Cortex of kidney (tissue), 1 donor: ENCODE measurements around the gene SPRR2D.
"Not testable (repeated sequence)": the region's sequence is repeated elsewhere in the genome, so short reads cannot be mapped to it uniquely, and the experiment has no call there.

Source experiments
- DNase-seq: peaks from one replicate; lab custom pipeline; 2025; lab: John Stamatoyannopoulos, UW

Gene SPRR2D

DNA sequence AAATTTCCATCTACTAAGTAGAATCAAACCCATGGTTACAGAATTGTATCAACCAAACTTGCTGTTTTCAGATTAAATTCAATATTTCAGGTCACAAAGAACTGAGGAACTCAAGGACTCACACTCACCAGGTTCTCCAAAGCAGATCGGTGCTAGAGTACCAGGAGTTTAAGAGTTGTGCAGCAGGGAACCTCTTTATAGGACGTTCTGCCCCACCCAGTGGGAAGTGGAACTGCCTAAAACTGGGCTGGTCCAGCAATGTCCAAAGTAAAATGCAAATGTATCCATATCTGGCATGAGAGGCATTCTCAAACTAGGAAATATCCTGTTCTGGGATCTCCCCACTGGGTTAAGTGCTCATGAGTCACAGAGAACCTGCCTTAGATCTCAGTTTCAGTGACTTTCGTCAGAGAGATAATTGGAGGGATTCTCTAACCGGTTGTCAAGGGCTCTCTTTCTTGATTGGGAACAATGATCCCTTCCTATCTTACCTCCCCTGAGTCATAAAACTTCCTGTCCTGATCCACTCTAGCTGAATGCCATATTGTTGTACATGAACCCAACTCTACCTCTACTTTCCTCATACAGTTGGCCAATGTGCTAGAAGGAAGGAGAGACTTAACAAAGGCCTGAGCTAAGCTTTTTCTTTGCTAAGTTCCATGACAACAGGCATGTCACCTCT, at the start of gene SPRR2D:
Gene SPRR2D, minus strand, starts transcription at position 171 of the 682 bp plus-strand sequence. CDS start 774 bp downstream, outside the sequence.
- DNase-seq: no peak

DNA sequence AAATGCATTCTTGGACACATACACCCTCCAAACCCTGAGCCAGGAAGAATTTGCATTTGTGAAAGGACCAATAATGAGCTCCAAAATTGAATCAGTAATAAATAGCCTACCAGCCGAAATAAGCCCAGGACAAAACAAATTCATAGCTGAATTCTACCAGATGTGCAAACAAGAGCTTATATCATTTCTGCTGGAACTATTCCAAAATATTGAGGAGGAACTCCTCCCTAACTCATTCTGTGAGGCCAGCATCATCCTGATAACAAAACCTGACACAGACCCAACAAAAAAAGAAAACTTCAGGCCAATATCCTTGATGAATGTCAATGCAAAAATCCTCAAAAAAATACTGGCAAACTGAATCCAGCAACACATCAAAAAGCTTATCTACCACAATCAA, 46.7 kb upstream of the SPRR2D start:
- DNase-seq: no peak

- DNase-seq: no peak
Observed at GRCh38 chr1:153081736-153082135, 40.8 kb upstream of the SPRR2D start.

GRCh38 chr1:153072806-153073726, 32.1 kb upstream of the SPRR2D start:
- DNase-seq: no peak

DNA sequence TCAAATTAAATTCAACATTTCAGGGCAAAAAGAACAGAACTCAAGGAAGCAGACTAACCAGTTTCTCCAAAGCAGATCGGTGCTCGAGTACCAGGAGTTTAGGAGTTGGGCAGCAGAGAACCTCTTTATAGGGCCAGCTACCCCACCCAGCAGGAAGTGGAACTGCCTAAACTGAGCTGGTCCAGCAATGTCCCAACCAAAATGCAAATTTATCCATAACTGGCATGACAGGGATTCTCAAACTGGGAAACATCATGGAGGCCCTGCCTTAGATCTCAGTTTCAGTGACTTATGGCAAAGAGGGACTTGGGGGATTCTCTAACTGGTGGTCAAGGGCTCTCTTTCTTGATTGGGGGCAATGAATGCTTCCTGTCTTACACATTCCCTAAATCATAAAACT, 30.6 kb upstream of the SPRR2D start, which contains the start of gene SPRR2B:
Gene SPRR2B, minus strand, starts transcription at position 101 of the 400 bp plus-strand sequence. CDS start 772 bp downstream, outside the sequence.
- DNase-seq: no peak

DNA sequence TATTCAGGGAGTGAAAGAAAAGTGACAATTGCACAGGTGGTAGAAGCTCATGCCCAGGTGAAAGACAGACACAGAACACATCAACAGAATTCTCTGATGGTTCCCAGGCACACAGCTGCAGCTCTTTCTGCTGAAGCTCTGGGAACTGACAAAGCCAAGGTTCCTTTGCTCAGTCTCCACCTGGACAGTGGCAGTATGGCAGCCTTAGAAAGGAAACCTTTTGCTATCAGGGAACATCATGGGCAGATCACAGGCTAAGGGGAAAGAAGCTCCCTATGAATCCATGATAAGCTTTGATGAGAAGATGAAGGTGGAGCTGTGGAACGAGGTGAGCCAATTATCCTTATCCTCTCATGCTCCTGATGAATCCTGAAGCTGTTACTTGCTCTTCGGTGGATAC, 29.3 kb upstream of the SPRR2D start:
- no peak for DNase-seq

DNA sequence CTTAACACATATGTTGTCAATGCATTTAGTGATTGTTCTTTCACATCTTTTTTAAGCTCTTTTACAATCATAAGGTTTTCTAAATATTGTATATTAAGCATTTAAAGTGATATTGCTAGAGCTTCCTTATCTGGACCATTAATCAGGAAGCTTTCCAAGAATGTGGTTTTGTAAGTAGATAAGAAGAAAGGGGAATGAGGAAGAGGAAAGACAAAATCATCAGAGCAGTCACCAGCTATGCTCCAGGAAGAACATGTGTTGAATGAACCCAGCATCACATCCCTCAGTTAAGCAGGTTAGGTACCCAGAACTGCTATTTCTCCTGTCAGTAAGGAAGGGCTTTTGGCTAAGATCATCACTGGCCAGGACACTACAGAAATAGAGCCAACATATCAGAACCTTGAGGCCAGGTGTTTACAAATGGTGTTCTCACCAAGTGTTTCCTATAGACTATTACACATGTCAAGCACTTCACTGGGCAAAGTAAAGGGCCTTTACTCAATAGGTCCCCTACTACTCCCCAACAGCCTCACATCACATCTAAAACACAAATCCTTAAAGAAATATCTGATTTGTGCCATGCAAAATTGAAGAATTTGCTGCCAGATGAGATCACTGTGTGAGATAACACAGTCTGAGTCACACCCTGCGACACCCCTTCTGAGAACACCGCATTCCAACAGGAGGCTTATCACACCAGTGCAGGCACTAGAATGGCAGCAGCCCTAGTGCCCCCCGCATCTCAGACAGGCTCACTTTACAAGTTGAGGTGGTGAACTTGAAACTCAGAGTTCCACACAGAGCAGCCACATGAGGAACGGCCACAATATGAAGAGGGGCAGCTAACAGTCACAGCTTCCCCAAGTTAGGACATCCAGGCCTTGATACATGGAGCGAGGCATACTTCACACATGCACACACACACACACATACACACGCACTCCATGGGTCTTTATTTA, 18.2 kb upstream of the SPRR2D start:
- DNase-seq: no peak

GRCh38 chr1:153058154-153058553, 17.2 kb upstream of the SPRR2D start:
- DNase-seq: no peak

DNA sequence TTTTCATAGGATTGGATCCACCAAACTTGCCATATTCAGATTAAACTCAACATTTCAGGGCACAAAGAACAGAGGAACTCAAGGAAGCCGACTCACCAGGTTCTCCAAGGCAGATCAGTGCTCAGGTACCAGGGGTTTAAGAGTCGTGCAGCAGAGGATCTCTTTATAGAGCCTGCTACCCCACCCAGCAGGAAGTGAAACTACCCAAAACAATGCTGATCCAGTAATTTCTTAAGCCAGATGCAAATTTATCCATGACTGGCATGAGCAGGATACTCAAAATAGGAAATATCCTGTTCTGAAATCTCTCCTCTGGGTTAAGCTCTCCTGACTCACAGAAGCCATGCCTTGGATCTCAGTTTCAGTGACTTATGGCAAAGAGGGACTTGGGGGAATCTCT, 16.5 kb upstream of the SPRR2D start, which contains the start of gene SPRR2A:
Gene SPRR2A, minus strand, starts transcription at position 138 of the 400 bp plus-strand sequence. CDS start 777 bp downstream, outside the sequence.
- no peak for DNase-seq

GRCh38 chr1:153056111-153056510, 15.2 kb upstream of the SPRR2D start:
- not testable (repeated sequence) for DNase-seq

GRCh38 chr1:153049211-153049610, 8.3 kb upstream of the SPRR2D start:
- no peak for DNase-seq

DNA sequence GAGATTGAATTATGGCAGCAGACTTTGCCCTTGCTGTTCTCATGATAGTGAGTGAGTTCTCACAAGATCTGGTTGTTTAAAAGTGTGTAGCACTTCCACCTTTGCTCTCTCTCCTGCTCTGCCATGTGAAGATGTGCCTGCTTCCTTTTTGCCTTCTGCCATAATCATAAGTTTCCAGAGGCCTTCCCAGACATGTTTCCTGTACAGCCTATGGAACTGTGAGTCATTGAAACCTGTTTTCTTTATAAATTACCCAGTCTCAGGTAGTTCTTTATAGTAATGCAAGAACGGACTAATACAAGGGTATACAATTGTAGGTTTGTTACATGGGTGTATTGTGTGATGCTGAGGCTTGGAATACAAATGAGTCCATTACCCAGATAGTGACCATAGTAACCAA, 5.7 kb downstream of the SPRR2D start:
- no peak for DNase-seq

DNA sequence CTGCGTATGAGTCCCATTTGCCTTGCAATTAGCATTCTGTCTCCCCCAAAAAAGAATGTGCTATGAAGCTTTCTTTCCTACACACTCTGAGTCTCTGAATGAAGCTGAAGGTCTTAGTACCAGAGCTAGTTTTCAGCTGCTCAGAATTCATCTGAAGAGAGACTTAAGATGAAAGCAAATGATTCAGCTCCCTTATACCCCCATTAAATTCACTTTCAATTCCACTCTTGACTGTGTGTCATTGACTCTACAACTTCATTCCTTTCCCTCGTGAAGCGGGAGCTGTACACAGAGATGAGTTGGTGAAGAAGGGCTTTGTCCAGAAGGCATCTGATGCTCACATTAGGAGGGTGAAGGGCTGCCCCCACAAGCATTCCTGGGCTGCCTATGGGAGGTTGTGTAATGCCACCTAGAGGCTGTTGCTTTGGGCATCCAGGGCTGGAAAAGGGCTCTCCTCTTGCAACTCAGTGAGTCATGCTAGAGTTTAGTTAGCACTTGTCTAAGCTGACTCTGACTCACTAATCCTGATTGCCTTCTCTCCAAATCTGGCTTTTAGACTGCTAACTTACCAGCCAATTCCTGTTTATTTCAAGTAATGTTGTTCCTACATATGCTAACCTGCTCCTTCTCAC, 8.1 kb downstream of the SPRR2D start:
- DNase-seq: no peak

DNA sequence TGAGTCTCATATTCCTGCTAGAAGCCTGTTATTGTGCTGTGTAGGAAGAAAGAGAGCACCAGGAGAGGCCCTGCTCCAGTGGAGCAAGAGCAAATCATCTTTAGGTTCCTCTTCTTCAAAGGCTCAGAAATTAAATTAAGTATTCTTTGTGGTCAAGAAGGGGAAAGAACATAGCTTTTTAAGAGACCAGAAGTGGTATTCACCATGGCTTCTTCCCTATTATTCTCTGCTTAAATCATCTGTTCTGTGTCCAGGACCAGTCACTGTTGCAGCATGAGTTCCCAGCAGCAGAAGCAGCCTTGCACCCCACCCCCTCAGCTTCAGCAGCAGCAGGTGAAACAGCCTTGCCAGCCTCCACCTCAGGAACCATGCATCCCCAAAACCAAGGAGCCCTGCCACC, 8.8 kb downstream of the SPRR2D start:
- DNase-seq: no peak

GRCh38 chr1:153030895-153031294, 10.0 kb downstream of the SPRR2D start, which contains the start of gene SPRR1B:
Gene SPRR1B, plus strand, starts transcription at chr1:153031203. Its CDS starts 1,143 bp downstream, at chr1:153032346.
- no peak for DNase-seq

DNA sequence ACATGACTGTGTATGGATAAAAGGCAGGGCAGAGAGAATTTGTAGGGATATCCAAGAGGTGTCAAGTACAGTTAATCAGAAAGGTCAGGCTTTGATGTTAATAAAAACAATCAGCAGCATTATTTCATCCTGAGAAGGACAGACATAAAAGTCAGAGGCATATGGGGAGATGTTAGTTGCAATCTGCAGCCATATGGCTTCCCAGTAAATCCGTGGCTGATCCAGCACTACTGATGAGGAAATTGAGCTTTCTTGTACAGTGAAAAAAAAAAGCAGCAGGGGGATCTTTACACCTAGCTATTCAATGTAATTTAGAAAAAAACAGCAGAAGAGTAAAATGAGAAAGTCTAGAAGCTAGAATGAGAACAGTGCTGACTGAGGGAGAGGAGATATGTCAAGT, 12.2 kb downstream of the SPRR2D start:
- DNase-seq: no peak

DNA sequence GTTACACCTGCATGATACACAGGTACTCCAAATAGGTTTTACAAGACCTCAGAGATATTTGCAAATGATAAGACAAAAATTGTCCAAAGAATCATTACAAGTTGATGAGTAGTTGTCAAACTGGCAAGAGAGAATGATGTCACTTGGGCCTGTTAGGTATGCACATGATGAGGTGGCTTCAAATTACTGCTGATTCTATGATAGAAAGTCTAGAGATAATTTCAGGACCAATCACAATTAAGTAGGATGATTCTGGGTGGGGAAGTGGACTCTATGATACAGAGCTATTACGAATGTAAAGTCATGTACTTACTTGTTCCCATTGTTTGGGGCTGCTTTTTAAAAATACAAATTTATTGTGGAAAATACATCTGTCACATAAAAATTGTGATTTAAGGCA, 15.1 kb downstream of the SPRR2D start:
- no peak for DNase-seq

DNA sequence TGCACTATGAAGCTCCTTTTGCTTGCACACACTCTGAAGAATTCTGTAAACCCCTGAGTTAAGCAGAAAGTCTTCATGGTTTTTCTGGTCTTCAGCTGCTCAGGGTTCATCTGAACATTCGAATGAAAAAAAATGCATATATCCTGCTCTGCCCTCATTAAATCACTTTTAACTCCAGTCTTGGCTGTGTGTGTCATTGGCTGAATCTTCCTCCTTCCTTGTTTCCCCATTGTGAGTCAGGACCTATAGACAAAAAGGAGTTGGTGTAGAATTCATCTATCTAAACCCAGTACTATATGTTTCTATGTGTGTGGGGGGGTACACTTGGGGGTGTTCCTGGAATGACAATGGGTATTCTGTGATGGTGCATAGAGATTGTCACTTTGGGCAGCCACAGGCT, 16.5 kb downstream of the SPRR2D start:
- DNase-seq: no peak

GRCh38 chr1:153023109-153023508, 17.8 kb downstream of the SPRR2D start:
- DNase-seq: no peak

DNA sequence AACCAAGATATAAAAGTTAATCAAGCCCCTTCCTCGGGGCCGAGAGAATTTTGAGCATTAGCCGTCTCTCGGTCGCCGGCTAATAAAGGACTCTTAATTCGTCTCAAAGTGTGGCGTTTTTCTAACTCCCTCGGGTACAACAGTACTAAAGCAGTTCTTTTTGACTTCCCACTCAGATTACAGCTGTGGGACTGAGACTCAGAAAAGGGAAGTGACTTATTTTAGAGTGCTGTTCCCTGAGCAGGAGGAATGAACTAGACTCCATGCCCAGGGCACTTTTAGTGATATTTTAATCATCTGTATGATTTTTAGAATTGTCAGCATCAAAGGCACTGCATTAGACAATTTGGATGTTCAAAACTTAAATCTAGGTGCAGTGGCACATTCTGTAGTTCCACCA, 18.6 kb downstream of the SPRR2D start:
- not testable (repeated sequence) for DNase-seq

GRCh38 chr1:153021829-153022228, 19.1 kb downstream of the SPRR2D start:
- not testable (repeated sequence) for DNase-seq
